ENCODE measurements around the gene FCER1G.

- TF ChIP-seq CTCF (IDR thresholded peaks at IDR 0.05) (no peak), POLR2AphosphoS5 (IDR thresholded peaks at IDR 0.05; ENCODE audit: low read depth, low read length) (no peak)
Observed at GRCh38 chr1:161251579-161251978, 36.5 kb downstream of the FCER1G start.
